ENCODE results near the gene PDE7B. TPM values are rescaled to one million over a fixed set of nuclear protein-coding genes. Genes with fewer than 3 reads are reported as not detected.

PDE7B gene
- total and polyA plus RNA-seq, 8 donors, result 0.29 to 73.2 (median 5.0) TPM

GRCh38 chr6:135833771-135834170, 17.7 kb upstream of the PDE7B start:
- TF ChIP-seq POLR2A (IDR thresholded peaks at IDR 0.05), result no peak
- TF ChIP-seq EP300 (IDR thresholded peaks at IDR 0.05), result no peak
- TF ChIP-seq POLR2AphosphoS5 (IDR thresholded peaks at IDR 0.05), result no peak
- TF ChIP-seq, protein P1, sequence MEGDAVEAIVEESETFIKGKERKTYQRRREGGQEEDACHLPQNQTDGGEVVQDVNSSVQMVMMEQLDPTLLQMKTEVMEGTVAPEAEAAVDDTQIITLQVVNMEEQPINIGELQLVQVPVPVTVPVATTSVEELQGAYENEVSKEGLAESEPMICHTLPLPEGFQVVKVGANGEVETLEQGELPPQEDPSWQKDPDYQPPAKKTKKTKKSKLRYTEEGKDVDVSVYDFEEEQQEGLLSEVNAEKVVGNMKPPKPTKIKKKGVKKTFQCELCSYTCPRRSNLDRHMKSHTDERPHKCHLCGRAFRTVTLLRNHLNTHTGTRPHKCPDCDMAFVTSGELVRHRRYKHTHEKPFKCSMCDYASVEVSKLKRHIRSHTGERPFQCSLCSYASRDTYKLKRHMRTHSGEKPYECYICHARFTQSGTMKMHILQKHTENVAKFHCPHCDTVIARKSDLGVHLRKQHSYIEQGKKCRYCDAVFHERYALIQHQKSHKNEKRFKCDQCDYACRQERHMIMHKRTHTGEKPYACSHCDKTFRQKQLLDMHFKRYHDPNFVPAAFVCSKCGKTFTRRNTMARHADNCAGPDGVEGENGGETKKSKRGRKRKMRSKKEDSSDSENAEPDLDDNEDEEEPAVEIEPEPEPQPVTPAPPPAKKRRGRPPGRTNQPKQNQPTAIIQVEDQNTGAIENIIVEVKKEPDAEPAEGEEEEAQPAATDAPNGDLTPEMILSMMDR (IDR thresholded peaks at IDR 0.05), result no peak

GRCh38 chr6:135837735-135838449, 13.6 kb upstream of the PDE7B start:
- TF ChIP-seq, protein P1 (IDR thresholded peaks at IDR 0.05), result no peak
- TF ChIP-seq EP300 (IDR thresholded peaks at IDR 0.05) (no peak), POLR2AphosphoS5 (IDR thresholded peaks at IDR 0.05) (no peak), POLR2A (IDR thresholded peaks at IDR 0.05) (no peak)
- intact Hi-C loops (cut with DNase I; ENCODE audit: low total_unique reads), result no loop called here
- 84 to 92% (median 88%) methylated on average over 5 of the region's 5 CpGs for WGBS, 5 donors

More at GRCh38 chr6:135833771-135834170, 17.7 kb upstream of the PDE7B start:
- Histone ChIP-seq H3K4me3 (no peak overlapping the region), H3K36me3 (no peaks in the 10 kb centered on the region), H3K9me3 (no peaks in the 10 kb centered on the region), H3K27ac (no peak overlapping the region), H3K4me1 (peaks cover 0 to 4% (median 0%) of the 10 kb centered on the region in 4 donors), H3K27me3 (no peaks in the 10 kb centered on the region)
- intact Hi-C loops (cut with DNase I; ENCODE audit: low total_unique reads), result no loop called here
- no peak for DNase-seq
- WGBS, 5 donors, result 50 to 65% (median 58%) methylated on average over 1 of the region's 1 CpG

GRCh38 chr6:135839121-135839520, 12.4 kb upstream of the PDE7B start:
- no peak for TF ChIP-seq POLR2A (IDR thresholded peaks at IDR 0.05)
- TF ChIP-seq POLR2AphosphoS5 (IDR thresholded peaks at IDR 0.05), result no peak
- no peak for TF ChIP-seq EP300 (IDR thresholded peaks at IDR 0.05)
- TF ChIP-seq, protein P1 (IDR thresholded peaks at IDR 0.05), result no peak
- no peaks in the 10 kb centered on the region for H3K9me3 ChIP-seq
- H3K36me3 ChIP-seq, result no peaks in the 10 kb centered on the region
- no peak overlapping the region for H3K27ac ChIP-seq
- H3K4me1 ChIP-seq, result no peaks in the 10 kb centered on the region
- H3K4me3 ChIP-seq, result no peak overlapping the region
- DNase-seq, result no peak
- no peaks in the 10 kb centered on the region for H3K27me3 ChIP-seq
- intact Hi-C loops (cut with DNase I; ENCODE audit: low total_unique reads), result no loop called here
- WGBS, 5 donors, result 93 to 96% (median 94%) methylated on average over 4 of the region's 4 CpGs

More at GRCh38 chr6:135837735-135838449, 13.6 kb upstream of the PDE7B start:
- Histone ChIP-seq H3K4me1 (no peaks in the 10 kb centered on the region), H3K4me3 (no peak overlapping the region), H3K27me3 (no peaks in the 10 kb centered on the region), H3K9me3 (no peaks in the 10 kb centered on the region), H3K36me3 (no peaks in the 10 kb centered on the region), H3K27ac (no peak overlapping the region)
- DNase-seq, result no peak

DNA sequence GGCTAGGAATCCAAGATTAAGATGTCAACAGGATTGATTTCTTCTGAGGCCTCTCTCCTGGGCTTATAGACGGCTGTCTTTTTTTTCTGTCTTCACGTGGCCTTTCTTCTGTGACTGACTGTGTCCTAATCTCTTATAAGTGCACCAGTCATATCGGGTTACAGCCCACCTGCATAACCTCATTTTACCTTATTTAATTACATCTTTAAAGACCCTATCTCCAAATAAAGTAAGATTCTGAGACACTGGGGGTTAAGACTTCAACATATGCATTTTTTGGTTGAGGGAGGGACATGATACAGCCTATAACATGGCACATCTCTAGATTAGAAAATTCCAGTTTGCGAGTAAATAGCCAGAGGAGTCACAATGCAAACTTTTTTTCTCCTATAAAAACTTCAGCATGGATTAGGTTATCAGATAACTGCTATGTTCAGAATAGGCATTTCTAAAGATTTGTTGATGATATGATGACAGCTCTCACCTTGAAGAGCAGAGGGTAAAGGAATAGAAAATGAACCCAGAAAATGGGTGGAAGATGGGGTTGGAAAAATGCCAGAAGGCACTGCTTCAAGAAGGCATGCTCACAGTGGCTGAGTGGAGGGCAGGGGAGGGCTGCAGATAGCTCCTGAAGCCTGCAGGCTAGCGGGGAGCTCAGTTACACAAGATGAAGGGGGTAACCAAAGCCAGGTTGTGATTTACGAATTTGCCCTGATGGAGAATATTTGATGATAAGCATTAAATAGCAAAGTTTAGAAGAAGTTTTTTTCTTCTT, 8.7 kb upstream of the PDE7B start:
- Histone ChIP-seq H3K9me3 (no peaks in the 10 kb centered on the region), H3K4me1 (no peaks in the 10 kb centered on the region), H3K27me3 (no peaks in the 10 kb centered on the region), H3K36me3 (no peaks in the 10 kb centered on the region), H3K4me3 (no peak overlapping the region), H3K27ac (no peak overlapping the region)
- intact Hi-C loops (cut with DNase I; ENCODE audit: low total_unique reads), result no loop called here
- DNase-seq, result no peak
- TF ChIP-seq POLR2AphosphoS5 (IDR thresholded peaks at IDR 0.05), result no peak
- no peak for TF ChIP-seq EP300 (IDR thresholded peaks at IDR 0.05)
- TF ChIP-seq, protein P1 (IDR thresholded peaks at IDR 0.05), result no peak
- TF ChIP-seq POLR2A (IDR thresholded peaks at IDR 0.05), result no peak
- WGBS, 5 donors, result 76 to 93% (median 89%) methylated on average over 6 of the region's 6 CpGs
